NCI-H1048 (cell line): Measurements from ENCODE around the gene CELA2A.
"Not testable (repeated sequence)": the region's sequence is repeated elsewhere in the genome, so short reads cannot be mapped to it uniquely, and the experiment has no call there.

Experiments used
- DNase-seq: peaks from one replicate; lab custom pipeline; 2025; lab: John Stamatoyannopoulos, UW

The CELA2A gene

DNA sequence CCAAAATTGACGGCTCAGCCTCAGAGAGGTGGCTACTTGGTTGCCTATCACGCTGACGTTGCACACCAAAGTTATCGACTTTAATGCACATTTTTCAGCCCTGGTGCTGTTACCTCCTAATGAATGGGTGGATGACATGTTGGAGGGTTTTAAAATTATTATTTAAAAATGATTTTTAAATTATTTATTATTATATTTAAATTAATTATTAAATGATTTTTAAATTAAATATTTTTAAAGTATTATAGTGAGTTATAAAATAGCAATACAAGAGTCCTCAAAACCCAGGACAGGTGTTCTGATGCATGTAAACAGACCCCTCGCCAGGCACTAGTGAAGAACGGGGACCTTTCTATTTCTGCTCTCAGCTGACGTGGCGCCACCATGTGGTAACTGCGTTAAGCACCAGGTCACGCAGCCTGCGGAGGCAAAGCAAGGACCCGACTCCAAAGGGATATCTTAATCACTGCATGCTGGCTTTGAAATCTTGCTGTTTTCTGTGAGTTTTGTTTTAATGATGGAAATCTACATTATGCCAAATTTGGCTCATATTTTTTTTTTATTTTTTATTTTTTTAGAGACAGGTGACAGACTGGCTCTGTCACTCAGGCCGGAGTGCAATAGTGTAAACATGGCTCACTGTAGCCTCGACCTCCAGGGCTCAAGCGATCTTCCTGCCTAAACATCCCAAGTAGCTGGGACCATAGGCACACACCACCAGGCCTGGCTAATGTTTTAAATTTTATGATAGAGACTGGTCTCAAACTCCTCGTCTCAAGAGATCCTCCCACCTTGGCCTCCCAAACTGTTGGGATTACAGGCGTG is 44.9 kb downstream of the CELA2A start:
- no peak for DNase-seq

DNA sequence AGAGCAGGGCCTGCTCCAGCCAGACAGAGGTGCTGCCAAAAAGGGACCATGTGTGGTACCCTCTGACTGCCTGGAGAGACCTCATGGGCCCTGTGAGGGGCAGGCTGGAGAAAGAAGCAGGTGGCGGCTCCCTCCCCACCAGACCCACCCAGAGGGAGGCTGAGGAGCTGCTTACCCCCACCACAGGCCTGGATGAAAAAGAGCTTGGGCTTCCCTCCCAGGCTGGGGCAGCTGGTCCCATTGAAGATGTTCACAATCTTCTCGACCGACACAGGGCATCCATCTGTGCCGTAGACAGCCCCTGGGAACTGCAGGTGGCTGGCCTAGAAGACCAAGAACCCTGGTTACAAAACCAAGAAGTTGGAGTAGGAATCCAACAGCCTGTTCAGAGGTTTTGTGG is 47.9 kb downstream of the CELA2A start:
- no peak for DNase-seq

DNA sequence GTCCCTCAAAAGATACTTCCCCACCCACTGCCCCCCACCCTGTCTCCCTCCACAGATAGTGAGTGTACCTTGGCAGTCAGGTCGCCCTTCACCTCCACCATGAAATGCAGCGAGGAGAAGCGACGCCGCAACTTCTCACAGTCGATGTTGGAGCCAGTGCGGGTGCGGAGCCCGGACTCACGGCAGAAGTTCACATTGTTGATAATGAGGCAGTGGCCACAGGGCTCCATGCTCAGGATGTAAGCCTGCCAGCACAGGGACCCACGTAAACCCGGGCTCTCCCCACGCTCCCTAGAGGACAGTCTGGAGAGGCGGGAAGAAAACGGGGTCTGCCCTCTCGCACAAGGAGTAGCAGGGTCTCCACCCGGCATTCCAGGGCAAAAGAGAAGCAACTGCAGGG is 50.3 kb downstream of the CELA2A start:
- no peak for DNase-seq

DNA sequence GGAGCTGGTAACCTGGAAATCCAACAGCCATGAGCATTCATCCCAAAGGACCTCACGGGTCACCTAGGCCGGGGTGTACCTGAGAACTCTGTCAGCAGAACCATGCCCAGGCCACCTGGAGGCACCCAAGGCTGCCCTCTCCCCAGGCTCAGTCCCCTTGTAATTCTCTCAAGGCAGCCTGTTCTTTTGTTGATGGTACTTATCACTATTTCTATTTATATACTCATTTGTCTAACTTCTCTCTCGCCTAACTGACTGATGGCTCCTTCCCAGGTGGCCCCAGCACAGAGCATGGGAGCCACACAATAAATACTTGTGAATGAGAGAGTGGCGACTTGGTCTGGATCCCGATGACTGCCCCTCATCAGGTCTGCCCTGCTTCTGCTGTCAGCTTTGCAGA is 50.7 kb downstream of the CELA2A start:
- no peak for DNase-seq

DNA sequence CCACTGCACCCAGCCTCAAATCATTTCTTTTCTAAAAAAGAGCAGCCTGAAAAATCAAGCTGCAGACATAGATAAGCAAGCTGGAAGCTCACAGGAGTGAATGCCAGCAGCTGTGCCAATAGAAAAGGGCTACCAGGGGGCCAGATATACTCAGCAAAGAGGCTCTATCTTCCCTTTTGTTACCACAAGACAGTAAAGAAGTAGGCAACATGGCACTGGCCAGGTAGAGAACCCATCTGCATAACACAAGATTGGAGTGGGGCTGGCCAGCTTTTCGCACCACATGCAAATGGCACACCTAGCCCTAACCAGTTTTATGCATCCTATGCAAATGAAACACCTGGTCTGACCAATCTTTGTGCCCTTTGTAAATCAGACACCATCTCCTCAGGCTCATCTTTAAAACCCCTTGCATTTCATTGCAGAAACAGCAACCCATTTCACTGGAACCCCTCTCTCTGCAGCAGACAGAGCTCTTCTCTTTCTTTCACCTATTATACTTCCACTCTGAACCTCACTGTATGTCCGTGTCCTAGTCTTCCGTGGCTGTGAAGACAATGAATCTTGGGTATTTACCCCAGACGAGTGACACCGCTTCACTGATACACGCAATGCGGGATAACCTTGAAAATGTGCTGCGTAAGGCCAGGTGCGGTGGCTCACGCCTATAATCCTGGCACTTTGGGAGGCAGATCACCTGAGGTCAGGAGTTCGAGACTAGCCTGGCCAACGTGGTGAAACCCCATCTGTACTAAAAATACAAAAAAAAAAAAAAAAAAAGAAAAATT is 52.4 kb downstream of the CELA2A start:
- no peak for DNase-seq

DNA sequence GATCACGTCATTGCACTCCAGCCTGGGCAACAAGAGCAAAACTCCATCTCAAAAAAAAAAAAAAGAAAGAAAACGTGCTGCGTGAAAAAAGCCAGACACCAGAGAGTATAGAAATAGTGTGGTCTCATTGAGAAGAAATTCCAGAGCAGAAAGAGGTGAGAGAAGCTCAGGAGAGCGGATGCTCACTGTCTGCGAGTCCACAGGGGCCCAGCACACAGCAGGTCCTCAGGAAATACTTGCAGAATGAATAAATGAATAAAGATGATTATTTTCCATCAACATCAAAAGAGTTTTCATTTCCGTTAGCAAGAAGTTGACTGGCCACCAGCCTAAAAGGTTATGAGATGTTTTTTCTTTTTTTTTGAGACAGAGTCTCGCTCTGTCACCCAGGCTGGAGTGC is 53.1 kb downstream of the CELA2A start:
- no peak for DNase-seq

DNA sequence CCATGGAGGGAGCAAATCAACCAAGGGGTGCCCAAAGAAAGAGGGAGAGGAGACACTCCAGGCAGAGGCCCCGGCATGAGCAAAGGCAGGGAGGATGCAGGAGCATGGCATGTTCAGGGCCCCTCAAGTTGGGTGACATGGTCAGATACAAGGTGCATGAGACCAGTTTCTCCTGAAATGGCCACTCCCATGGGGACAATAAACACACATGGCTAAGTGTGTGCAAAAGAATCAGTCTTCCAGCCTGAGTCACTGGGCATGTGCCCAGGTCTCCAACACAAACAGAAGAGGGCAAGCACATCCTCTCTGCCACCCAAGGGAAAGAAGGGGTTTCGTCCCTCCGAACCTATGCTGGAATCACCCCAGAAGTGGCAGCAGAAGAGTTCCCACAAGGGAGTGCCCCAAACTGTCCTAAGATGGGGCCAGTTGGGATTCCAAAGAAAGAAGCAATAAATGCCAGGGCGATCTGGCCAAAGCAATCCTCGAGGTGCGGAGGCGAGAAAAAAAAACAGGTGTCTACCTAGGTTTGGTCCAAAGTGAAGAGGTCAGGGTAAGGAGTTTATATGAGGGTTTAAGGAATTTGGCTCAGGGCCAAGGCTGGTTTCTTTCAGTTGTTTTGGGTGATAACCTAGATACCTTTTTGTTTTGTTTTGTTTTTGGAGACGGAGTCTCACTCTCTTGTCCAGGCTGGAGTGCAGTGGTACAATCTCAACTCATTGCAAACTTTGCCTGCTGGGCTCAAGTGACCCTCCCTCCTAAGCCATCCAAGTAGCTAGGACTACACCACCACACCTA is 54.3 kb downstream of the CELA2A start:
- DNase-seq, result no peak

DNA sequence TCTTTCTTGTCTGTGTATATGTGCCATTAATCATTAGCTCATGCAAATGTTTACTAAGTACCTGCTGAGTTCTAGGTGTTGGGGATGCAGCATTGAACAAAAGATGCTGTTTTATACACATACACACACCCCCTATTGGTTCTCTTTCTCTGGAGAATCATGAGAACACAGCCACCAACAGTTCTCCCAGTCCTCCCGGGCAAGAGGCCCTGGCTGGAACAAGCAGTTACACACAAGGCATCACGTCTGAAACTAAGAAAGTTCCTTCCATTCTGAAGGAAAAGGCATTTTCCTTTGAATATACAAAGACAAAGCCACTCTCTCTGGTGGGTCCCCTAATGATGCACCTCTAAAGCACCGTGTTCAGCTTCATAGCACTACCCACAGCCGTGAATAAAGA is 56.7 kb downstream of the CELA2A start:
- DNase-seq, result no peak

DNA sequence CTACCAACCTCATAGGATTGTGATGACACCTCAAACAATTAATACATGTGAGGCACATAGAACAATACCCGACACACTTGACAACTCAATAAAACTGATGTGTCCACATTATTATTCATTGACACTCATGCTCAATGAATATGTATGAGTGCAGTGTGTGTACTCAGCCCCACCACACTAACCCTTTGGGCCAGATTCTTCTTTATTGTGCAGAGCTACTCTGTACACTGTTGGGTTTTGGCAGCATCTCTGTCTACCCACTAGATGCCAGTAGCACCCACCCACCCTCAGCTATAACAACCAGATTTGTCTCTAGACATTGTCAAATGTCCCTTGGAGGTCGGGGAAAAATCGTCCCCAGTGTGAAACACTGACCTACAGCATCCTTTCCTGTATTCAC is 57.4 kb downstream of the CELA2A start:
- DNase-seq, result no peak

DNA sequence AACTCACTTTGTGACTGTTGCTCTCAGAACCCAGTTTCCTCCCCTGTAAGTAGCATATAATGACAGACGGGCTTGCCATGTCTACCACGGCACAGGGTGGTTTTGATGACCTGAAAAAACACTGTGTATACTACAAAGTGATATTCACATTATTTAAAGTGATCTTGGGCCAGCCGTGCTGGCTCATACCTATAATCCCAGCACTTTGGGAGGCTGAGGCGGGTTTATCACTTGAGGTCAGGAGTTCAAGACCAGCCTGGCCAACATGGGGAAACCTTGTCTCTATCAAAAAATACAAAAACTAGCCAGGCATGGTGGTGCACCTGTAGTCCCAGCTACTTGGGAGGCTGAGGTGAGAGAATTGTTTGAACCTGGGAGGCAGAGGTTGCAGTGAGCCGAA is 58.0 kb downstream of the CELA2A start:
- not testable (repeated sequence) for DNase-seq

DNA sequence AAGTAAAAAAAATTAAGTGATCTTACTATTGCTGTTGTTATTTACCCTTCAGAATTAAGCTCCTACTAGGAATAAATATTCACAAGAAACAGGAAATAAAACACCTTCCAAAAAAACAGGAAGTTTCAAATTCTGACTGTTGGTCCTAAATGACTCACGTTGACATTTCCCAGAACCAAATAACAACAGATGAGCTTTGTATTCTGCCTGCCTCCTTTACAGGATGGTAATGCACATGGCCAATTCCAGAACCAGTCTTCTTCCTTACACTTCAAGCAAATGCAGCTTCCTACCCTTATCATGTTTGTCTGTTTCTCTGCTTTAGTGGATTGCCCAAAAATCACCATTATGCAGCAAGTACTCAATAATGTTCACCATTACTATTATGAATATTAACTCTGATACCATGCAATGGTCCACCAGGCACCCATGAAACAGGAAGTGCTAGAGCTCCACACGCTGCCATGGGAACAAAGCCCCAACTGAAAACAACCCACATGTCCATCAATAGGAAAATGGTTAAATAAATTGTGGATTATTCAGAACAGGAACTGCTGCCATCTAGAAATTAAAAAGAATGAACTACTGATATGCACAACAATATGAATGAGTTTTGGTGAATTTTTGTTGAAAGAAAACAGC is 58.6 kb downstream of the CELA2A start:
- no peak for DNase-seq

DNA sequence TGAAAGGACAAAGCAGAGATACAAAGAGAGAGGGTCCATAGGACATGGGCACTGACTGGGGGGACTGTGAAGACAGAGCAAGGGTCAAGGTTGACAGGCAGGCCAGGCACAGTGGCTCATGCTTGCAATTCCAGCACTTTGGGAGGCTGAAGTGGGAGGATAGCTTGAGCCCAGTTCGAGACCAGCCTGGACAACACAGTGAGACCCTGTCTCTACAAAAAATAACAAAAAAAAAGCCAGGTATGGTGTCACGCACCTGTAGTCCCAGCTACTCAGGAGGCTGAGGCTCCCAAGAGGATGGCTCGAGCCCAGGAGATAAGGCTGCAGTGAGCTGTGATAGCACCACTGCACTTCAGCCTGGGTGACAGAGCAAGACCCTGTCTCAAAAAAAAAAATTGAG is 63.1 kb downstream of the CELA2A start:
- DNase-seq, result no peak

DNA sequence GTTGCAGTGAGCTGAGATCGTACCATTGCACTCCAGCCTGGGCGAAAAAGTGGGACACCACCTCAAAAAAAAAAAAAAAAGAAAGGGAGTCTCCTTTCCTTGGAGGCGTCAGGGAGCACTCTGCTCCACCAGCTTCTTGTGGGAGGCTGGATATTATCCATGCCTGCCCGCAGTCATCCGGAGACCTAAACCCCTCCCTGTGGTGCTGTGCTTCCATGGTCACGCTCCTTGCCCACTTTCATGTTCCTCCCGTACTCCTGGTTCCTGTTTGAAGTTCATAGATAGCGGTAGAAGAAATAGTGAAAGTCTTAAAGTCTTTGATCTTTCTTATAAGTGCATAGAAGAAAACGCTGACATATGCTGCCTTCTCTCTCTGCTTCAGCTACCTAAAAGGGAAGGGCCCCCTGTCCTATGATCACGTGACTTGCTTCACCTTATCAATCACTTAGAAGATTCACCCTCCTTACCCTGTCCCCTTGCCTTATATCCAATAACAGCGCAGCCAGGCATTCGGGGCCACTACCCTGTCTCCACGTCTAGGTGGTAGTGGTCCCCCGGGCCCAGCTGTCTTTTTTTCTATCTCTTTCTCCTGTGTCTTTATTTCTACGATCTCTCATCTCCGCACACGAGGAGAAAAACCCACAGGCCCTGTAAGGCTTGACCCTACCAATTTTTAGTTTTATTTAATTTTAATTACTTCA is 64.8 kb downstream of the CELA2A start:
- DNase-seq, result not testable (repeated sequence)
